ENCODE data around the gene SUSD2.
"Not testable (repeated sequence)": the region's sequence is repeated elsewhere in the genome, so short reads cannot be mapped to it uniquely, and the experiment has no call there.

The SUSD2 gene

DNA sequence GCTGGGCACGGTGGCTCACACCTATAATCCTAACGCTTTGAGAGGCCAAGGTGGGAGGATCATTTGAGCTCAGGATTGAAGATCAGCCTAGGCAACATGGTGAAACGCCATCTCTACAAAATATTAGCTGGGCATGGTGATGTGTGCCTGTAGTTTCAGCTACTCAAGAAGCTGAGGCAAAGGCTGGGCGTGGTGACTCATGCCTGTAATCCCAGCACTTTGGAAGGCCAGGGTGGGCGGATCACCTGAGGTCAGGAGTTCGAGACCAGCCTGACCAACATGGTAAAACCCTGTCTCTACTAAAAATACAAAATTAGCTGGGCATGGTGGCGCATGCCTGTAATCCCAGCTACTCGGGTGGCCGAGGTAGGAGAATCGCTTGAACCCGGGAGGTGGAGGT is 29.1 kb downstream of the SUSD2 start:
- not testable (repeated sequence) for H3K36me3 ChIP-seq (ENCODE audit: insufficient read depth, low read length); H3K4me3 ChIP-seq (ENCODE audit: low read length); H3K4me1 ChIP-seq (ENCODE audit: insufficient read depth, low read length); H2AFZ ChIP-seq (ENCODE audit: low read depth, low read length); H3K27me3 ChIP-seq (ENCODE audit: insufficient read depth, low read length); H3K9me3 ChIP-seq (ENCODE audit: low read length)

DNA sequence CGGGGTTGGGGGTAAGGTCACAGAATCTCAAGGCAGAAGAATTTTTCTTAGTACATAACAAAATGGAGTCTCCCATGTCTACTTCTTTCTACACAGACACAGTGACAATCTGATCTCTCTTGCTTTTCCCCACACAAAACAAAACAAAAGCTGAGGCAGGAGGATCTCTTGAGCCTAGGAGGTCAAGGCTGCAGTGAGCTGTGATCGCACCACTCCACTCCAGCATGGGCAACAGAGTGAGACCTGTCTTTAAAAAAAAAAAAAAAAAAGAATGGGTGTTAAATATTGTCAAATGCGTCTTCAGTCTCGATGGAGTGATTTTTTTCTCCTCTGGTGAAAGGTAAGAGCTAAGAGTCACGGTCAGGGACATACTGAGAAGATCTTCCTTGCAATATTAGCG is 30.4 kb downstream of the SUSD2 start:
- H3K9me3 ChIP-seq (ENCODE audit: low read length); H3K4me1 ChIP-seq (ENCODE audit: insufficient read depth, low read length); H2AFZ ChIP-seq (ENCODE audit: low read depth, low read length); H3K4me3 ChIP-seq (ENCODE audit: low read length); H3K27me3 ChIP-seq (ENCODE audit: insufficient read depth, low read length); H3K36me3 ChIP-seq (ENCODE audit: insufficient read depth, low read length): not testable (repeated sequence)

DNA sequence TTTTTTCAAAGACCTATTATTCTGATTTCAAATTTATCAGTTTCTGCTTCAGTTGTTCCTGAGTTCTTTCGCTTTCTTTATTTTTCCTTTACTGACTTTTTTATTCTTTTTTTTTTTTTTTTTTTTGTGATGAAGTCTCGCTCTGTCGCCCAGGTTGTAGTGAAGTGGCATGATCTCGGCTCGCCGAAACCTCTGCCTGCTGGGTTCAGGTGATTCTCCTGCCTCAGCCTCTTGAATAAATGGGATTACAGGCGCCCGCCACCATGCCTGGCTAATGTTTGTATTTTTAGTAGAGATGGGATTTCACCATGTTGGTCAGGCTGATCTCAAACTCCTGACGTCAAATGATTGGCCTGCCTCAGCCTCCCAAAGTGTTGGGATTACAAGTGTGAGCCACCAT is 31.8 kb downstream of the SUSD2 start:
- H3K36me3 ChIP-seq (ENCODE audit: insufficient read depth, low read length); H3K9me3 ChIP-seq (ENCODE audit: low read length); H3K4me1 ChIP-seq (ENCODE audit: insufficient read depth, low read length); H3K4me3 ChIP-seq (ENCODE audit: low read length); H2AFZ ChIP-seq (ENCODE audit: low read depth, low read length); H3K27me3 ChIP-seq (ENCODE audit: insufficient read depth, low read length): not testable (repeated sequence)

DNA sequence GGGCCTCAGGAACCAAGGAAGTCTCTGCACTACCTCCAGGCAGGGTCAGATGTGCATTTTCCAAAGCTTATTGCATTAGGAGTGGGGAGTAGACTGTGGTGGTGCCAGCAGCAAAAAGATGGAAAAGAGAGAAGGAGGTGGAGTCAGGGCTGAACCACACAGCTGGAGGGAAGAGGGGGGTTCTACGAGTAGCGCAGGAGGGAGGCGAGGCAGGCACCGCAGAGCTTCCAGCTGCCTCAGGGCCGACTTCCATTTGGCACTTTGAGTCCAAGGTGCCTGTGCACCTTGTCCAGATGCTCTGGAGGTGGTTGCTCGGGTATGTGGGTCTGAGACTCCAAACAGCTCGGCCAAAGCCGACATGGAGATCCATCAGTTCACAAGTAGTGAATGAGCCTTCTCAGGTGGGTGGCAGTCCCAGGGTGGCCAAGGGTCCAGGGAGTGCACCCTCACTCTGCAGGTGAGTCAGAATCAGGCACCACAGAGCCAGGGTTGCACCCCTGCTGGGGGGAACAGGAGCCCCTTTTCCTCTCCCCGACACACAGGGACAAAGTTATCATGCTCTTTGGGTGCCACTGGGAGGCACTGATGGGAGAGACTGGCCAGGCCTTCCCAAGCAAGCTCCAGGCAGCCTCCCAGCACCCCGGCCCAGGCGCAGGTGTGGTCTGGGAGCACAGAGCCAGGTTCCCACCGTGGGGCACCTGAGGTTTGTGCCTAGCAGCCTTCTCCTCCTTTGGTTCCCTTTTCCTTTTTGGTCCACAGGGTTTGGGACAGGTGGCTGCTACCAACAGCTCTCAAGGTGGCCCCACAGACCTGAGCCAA is 33.4 kb downstream of the SUSD2 start:
- Histone ChIP-seq H2AFZ (ENCODE audit: low read depth, low read length) (no peak overlapping the region), H3K36me3 (ENCODE audit: insufficient read depth, low read length) (no peaks in the 10 kb centered on the region), H3K27me3 (ENCODE audit: insufficient read depth, low read length) (no peaks in the 10 kb centered on the region), H3K4me3 (ENCODE audit: low read length) (no peak overlapping the region), H3K9me3 (ENCODE audit: low read length) (no peaks in the 10 kb centered on the region), H3K4me1 (ENCODE audit: insufficient read depth, low read length) (no peaks in the 10 kb centered on the region)

DNA sequence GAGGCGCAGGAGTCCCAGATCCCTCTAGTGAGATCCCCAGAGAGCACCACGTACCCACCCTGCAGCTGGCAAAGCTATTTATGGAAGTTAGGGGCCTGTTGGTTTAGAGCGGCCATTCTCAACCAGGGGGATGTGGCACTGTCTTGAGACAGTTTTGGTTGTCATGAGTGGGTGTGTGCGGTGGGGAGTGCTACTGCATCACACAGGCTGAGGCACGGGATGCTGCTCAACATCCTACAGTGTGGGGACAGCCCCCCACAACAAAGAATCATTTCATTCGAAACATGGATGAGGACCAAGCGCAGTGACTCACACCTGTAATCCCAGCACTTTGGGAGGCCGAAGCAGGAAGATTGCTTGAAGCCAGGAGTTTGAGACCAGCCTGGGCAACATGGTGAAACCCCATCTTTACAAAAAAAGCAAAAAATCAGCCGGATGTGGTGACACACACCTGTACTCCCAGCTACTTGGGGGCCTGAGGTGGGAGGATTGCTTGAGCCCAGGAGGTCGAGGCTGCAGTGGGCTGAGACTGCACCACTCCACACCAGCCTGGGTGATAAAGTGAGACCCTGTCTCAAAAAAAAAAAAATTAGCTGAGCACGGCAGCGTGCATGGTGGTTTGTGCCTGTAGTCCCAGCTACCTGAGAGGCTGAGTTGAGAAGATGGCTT is 35.4 kb downstream of the SUSD2 start:
- no peaks in the 10 kb centered on the region for H3K27me3 ChIP-seq (ENCODE audit: insufficient read depth, low read length)
- no peak overlapping the region for H2AFZ ChIP-seq (ENCODE audit: low read depth, low read length)
- H3K9me3 ChIP-seq (ENCODE audit: low read length) = no peaks in the 10 kb centered on the region
- H3K4me3 ChIP-seq (ENCODE audit: low read length) = no peak overlapping the region
- H3K4me1 ChIP-seq (ENCODE audit: insufficient read depth, low read length) = no peaks in the 10 kb centered on the region
- H3K36me3 ChIP-seq (ENCODE audit: insufficient read depth, low read length) = no peaks in the 10 kb centered on the region

DNA sequence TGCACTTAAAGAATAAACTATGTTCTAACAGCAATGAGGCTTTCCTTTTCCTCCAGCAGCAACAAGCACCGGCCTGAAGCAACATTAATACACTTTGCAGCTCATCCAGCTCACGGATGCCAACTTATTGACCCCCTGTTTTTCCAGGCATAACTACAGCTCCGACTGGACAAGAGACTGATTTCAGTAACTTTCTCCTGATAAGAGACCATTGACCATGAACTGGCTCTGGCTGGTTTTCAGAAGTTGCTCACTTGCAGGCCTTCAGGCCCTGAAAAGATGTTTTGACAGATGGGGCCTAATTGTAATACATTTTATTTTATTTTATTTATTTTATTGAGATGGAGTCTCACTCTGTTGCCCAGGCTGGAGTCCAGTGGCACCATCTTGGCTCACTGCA is 36.1 kb downstream of the SUSD2 start:
- no peak overlapping the region for H3K4me3 ChIP-seq (ENCODE audit: low read length)
- no peaks in the 10 kb centered on the region for H3K36me3 ChIP-seq (ENCODE audit: insufficient read depth, low read length)
- H3K9me3 ChIP-seq (ENCODE audit: low read length) = no peaks in the 10 kb centered on the region
- H3K4me1 ChIP-seq (ENCODE audit: insufficient read depth, low read length) = no peaks in the 10 kb centered on the region
- H3K27me3 ChIP-seq (ENCODE audit: insufficient read depth, low read length) = no peaks in the 10 kb centered on the region
- H2AFZ ChIP-seq (ENCODE audit: low read depth, low read length) = no peak overlapping the region

DNA sequence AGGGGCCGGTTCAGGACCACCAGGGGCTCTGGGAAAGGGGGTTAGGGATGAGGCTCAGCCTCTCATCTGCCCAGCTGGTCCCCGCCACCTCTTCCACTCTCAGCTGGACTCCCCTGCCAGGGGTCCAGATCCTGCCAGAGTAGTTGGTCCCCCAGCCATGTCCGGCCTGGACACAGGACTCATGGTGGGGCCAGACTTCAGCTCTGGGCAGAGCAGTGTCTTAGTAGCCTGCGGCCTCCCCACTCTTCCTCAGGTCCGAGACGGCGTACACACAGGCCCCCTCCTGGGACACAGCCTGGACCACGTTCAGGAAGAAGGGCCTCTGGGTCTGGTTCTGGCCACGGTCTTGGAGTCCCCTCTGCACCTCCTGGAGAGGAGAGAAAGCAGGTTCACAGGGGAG is 38.5 kb downstream of the SUSD2 start:
- Histone ChIP-seq H3K4me1 (ENCODE audit: insufficient read depth, low read length) (no peaks in the 10 kb centered on the region), H3K36me3 (ENCODE audit: insufficient read depth, low read length) (no peaks in the 10 kb centered on the region), H3K4me3 (ENCODE audit: low read length) (no peak overlapping the region), H3K9me3 (ENCODE audit: low read length) (no peaks in the 10 kb centered on the region), H2AFZ (ENCODE audit: low read depth, low read length) (no peak overlapping the region), H3K27me3 (ENCODE audit: insufficient read depth, low read length) (no peaks in the 10 kb centered on the region)

DNA sequence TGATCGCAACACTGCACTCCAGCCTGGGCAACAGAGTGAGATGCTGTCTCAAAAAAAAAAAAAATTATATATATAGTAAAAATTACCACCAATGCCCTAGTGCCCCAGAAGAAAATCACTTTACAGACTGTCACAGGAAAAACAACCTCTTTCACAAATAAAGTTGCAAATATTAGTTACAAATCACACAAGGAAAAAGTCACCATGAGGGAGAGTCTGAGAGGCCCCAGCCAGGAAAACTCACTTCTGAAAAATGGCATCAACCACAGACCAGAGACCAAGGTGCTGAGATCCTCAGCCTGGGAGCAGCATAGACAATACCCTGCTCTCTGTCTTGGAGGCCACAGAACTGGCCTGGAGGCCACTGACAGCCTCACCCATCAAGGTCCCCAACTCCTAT is 43.2 kb downstream of the SUSD2 start:
- no peaks in the 10 kb centered on the region for H3K9me3 ChIP-seq (ENCODE audit: low read length)
- no peak overlapping the region for H3K4me3 ChIP-seq (ENCODE audit: low read length)
- H2AFZ ChIP-seq (ENCODE audit: low read depth, low read length) = no peak overlapping the region
- H3K36me3 ChIP-seq (ENCODE audit: insufficient read depth, low read length) = no peaks in the 10 kb centered on the region
- H3K27me3 ChIP-seq (ENCODE audit: insufficient read depth, low read length) = no peaks in the 10 kb centered on the region
- H3K4me1 ChIP-seq (ENCODE audit: insufficient read depth, low read length) = no peaks in the 10 kb centered on the region

DNA sequence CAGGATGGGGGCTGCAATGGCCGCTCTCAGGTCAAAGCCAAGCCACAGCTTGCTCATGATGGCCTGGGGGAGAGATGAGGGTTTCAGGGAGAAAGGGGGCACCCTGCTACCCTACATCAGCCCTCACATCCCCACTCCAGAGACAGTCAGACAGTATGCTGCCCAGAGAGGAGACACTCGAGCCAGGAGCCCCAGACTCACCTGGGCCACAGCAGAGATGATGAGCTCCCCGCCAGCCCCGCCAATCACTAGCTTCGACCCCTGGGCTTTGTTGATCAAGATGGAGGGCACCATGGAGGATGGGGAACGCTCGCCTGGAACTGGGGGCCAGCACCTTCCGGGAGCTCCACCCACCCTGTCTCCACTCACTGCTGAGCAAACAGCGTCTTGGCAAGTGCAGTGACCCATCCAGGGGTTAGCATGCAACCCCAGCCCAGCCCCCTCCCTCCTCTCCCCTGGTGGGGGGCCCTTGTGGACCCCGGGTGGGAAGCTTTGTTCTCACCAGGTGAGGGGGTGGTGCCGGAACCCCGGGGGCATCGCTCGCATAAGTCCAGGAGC is 43.8 kb downstream of the SUSD2 start:
- Histone ChIP-seq H2AFZ (ENCODE audit: low read depth, low read length) (no peak overlapping the region), H3K27me3 (ENCODE audit: insufficient read depth, low read length) (no peaks in the 10 kb centered on the region), H3K4me3 (ENCODE audit: low read length) (no peak overlapping the region), H3K36me3 (ENCODE audit: insufficient read depth, low read length) (no peaks in the 10 kb centered on the region), H3K4me1 (ENCODE audit: insufficient read depth, low read length) (no peaks in the 10 kb centered on the region), H3K9me3 (ENCODE audit: low read length) (no peaks in the 10 kb centered on the region)

DNA sequence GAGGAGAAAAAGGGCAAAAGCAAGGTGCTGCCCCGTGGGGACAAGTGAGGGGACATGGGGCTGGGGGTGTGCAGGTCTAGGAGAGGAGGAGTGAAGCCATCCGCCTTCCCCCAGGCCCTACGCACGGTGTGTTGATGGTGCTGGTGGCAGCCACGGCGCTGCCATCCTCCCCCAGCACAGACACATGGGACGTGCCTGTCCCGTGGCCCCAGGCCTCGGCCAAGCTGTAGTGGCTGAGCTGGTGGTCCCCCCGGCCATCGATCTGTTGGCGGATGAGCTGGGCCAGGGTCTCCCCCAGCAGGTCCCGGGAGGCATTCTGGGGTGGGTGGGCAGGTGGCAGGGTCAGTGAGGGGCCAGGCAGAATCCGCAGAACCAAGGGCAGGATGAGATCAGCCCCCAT is 44.7 kb downstream of the SUSD2 start:
- H3K4me1 ChIP-seq (ENCODE audit: insufficient read depth, low read length) = no peaks in the 10 kb centered on the region
- no peaks in the 10 kb centered on the region for H3K27me3 ChIP-seq (ENCODE audit: insufficient read depth, low read length)
- H3K9me3 ChIP-seq (ENCODE audit: low read length) = no peaks in the 10 kb centered on the region
- H3K4me3 ChIP-seq (ENCODE audit: low read length) = no peak overlapping the region
- H2AFZ ChIP-seq (ENCODE audit: low read depth, low read length) = no peak overlapping the region
- H3K36me3 ChIP-seq (ENCODE audit: insufficient read depth, low read length) = no peaks in the 10 kb centered on the region

DNA sequence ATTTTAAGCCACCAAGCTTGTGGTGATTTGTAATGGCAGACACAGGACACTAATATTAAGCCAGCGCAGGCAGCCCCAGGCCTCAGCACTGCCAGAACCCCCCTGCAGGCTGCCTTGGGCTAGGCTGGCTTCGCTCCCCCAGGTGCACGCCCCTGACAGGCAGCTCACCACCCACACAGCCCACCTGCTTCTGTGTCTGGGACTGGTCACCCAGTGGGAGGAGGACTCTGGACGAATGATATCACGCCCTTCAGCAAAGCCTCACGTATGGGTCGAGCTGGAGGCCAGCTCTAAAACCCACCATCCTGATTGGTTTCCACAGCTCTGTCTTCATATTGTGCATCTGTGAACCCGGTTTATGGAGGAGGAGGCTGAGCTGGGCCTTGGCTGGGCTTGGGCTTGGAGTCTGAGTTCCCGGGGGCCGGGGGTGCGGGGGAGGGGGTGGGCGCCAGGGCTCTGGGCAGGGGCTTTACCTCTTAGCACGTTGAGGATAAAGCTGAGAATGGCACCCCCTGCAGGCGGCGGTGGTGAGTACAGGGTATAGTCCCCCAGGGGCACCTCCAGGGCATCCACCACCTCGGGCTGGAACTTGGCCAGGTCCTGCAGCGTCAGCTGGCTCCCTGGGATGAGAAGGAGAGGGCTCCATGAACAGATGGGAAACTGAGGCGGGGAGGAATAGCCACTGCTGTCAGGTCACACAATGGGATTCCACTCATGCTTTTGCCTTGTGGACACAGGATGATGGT is 49.8 kb downstream of the SUSD2 start:
- Histone ChIP-seq H3K36me3 (ENCODE audit: insufficient read depth, low read length) (no peaks in the 10 kb centered on the region), H3K4me1 (ENCODE audit: insufficient read depth, low read length) (no peaks in the 10 kb centered on the region), H3K27me3 (ENCODE audit: insufficient read depth, low read length) (no peaks in the 10 kb centered on the region)

DNA sequence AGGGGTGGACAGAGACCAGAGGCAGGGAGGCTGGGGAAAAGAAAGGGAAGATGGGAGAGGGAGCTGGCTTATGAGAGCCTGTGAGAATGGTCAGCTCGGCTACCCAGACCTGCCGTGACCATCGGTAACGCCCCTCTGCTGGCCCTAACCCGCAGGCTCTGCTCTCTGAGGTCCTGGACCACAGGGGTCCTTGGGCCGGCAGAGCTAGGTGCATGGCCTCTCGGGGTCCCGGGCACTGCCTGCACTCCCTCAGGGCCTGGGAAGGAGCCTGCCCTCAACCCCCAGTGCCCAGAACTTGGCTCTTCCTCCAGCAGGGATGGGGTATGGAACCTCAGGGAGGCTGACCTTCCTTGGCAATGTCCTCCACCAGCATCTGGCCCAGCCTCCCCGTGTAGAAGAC is 50.4 kb downstream of the SUSD2 start:
- Histone ChIP-seq H3K4me3 (ENCODE audit: low read length) (no peak overlapping the region), H3K36me3 (ENCODE audit: insufficient read depth, low read length) (no peaks in the 10 kb centered on the region), H3K9me3 (ENCODE audit: low read length) (no peaks in the 10 kb centered on the region), H3K4me1 (ENCODE audit: insufficient read depth, low read length) (no peaks in the 10 kb centered on the region), H3K27me3 (ENCODE audit: insufficient read depth, low read length) (no peaks in the 10 kb centered on the region), H2AFZ (ENCODE audit: low read depth, low read length) (no peak overlapping the region)

More for the DNA sequence above, 49.8 kb downstream of the SUSD2 start:
- no peak overlapping the region for H2AFZ ChIP-seq (ENCODE audit: low read depth, low read length)
- no peak overlapping the region for H3K4me3 ChIP-seq (ENCODE audit: low read length)
- no peaks in the 10 kb centered on the region for H3K9me3 ChIP-seq (ENCODE audit: low read length)

DNA sequence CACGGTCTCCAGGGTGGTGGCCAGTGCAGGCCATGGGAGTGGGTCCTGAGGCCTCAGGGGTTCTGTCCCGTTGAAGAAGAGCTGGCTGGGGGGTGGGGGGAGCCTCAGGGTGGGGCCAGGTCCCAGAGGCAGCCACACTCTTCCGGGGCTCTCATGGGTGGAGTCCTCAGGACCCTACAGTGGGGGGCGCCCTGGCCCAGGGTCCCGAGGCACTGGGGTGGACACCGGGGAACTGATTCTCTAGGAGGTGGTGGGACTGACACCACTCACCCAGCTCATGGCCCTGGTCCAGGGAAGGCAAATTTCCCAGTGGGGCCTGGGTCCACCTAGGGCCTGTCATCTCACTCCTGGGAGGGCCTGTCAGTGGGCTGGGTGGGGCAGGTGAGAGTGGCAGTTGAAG is 50.8 kb downstream of the SUSD2 start:
- Histone ChIP-seq H3K4me3 (ENCODE audit: low read length) (no peak overlapping the region), H3K9me3 (ENCODE audit: low read length) (no peaks in the 10 kb centered on the region), H3K27me3 (ENCODE audit: insufficient read depth, low read length) (no peaks in the 10 kb centered on the region), H3K36me3 (ENCODE audit: insufficient read depth, low read length) (no peaks in the 10 kb centered on the region), H3K4me1 (ENCODE audit: insufficient read depth, low read length) (no peaks in the 10 kb centered on the region), H2AFZ (ENCODE audit: low read depth, low read length) (no peak overlapping the region)
